Panc1 (cell line): ENCODE results near the gene SPARCL1. TPM values are rescaled to one million over a fixed set of nuclear protein-coding genes. Genes with fewer than 3 reads are reported as not detected.
A peak's percentile ranks its signal among the peaks of the same experiment; 100 is the strongest.
"Not testable (repeated sequence)": the region's sequence is repeated elsewhere in the genome, so short reads cannot be mapped to it uniquely, and the experiment has no call there.

Experiments used
- ATAC-seq: fragments of 200-7000 bp; cut with Tn5 transposase; 2 replicates; pipeline ENCODE4 v1.9.1; 2020; ENCODE audit warnings: mild to moderate bottlenecking, moderate library complexity
- BruUV-seq: library from RNA; stranded (reverse); fragments of 400-500 nt; replicated peaks from 2 replicates; lab custom pipeline; 2021; lab: Mats Ljungman, UMichigan
- CTCF ChIA-PET: fragments of 300-600 bp; sonication (Branson Sonifier 250); formaldehyde crosslinking; loops from one replicate; lab custom pipeline; 2022; ENCODE audit warnings: antibody characterized with exemption; lab: Charles Lee
- POLR2A ChIA-PET: fragments of 300-600 bp; sonication (Branson Sonifier 250); formaldehyde crosslinking; loops from one replicate; lab custom pipeline; 2022; ENCODE audit warnings: antibody characterized with exemption; lab: Charles Lee
- DNase-seq: peaks from one replicate; pipeline ENCODE4 v3.0.0-alpha.2; 2010; ENCODE audit warnings: low read depth, low spot score
- H3K27ac ChIP-seq: 2 replicates; pipeline ENCODE4 v1.5.1; 2011; ENCODE audit warnings: mild to moderate bottlenecking, low read length, inconsistent platforms
- H3K27me3 ChIP-seq: fragments of 200-500 bp; sonication (Bioruptor generic); 2 replicates; pipeline ENCODE4 v1.6.0; 2014; ENCODE audit warnings: low read length, inconsistent platforms; ENCODE audit not compliant: control insufficient read depth, insufficient read depth
- H3K36me3 ChIP-seq: fragments of 200-500 bp; sonication (Bioruptor generic); 2 replicates; pipeline ENCODE4 v1.5.1; 2014; ENCODE audit warnings: inconsistent platforms, mild to moderate bottlenecking, low read length, moderate library complexity; ENCODE audit not compliant: control insufficient read depth, insufficient read depth
- H3K4me1 ChIP-seq: 2 replicates; pipeline ENCODE4 v1.5.1; 2011; ENCODE audit warnings: inconsistent platforms, mild to moderate bottlenecking, low read length, moderate library complexity; ENCODE audit not compliant: control insufficient read depth, insufficient read depth
- H3K4me3 ChIP-seq, 2 experiments: 2 replicates each; pipeline ENCODE4 v1.5.1; 2011 to 2012; ENCODE audit warnings: low read depth in 2 of 2, low read length in 2 of 2, mild to moderate bottlenecking in 2 of 2, inconsistent platforms in 1 of 2, moderate library complexity in 1 of 2
- H3K9me3 ChIP-seq: fragments of 200-500 bp; sonication (Bioruptor generic); 2 replicates; pipeline ENCODE4 v1.5.1; 2014; ENCODE audit warnings: low read depth, mild to moderate bottlenecking, inconsistent platforms, low read length, moderate library complexity; ENCODE audit not compliant: control insufficient read depth, insufficient read depth
- CTCF ChIP-seq: fragments of 450-650 bp; IDR thresholded peaks from 2 replicates; pipeline ENCODE4 v1.5.1; 2017; ENCODE audit warnings: mild to moderate bottlenecking
- POLR2AphosphoS5 ChIP-seq: IDR thresholded peaks from 2 replicates; pipeline ENCODE4 v1.6.1; 2012; ENCODE audit warnings: mild to moderate bottlenecking, low read depth, low read length, moderate library complexity
- REST ChIP-seq, 2 experiments: IDR thresholded peaks; 2 replicates each; pipeline ENCODE4 v1.6.1; 2011 to 2012; ENCODE audit warnings: low read depth in 2 of 2, control low read depth in 1 of 2, low read length in 1 of 2, mild to moderate bottlenecking in 1 of 2, moderate library complexity in 1 of 2; ENCODE audit not compliant: insufficient read depth in 1 of 2
- SIN3A ChIP-seq: IDR thresholded peaks from 2 replicates; pipeline ENCODE4 v1.6.1; 2012; ENCODE audit warnings: low read depth, mild to moderate bottlenecking, low read length, moderate library complexity, borderline replicate concordance; ENCODE audit not compliant: insufficient read depth
- TCF7L2 ChIP-seq: IDR thresholded peaks from 2 replicates; pipeline ENCODE4 v1.6.1; 2011; ENCODE audit warnings: mild to moderate bottlenecking, low read depth, low read length, inconsistent platforms
- in situ Hi-C: cut with HindIII; loops from 2 replicates; pipeline ENCODE4 v1.10.0; 2016; ENCODE audit warnings: low sequenced_read_pairs, low pct_unique_long_range_greater_than_20kb
- intact Hi-C: fragments of 100-400 bp; cut with micrococcal nuclease; formaldehyde crosslinking; loops from one replicate; pipeline ENCODE4 v1.10.0; 2022; ENCODE audit not compliant: unreplicated experiment
- total RNA-seq: library from RNA; stranded (reverse); gene quantifications from one replicate; pipeline ENCODE4 v1.2.1, GENCODE V29; 2021; ENCODE audit not compliant: unreplicated experiment

The SPARCL1 gene
- total RNA-seq, 1 experiment from 2014 or later: 0.57 TPM

- H3K27me3 ChIP-seq: no peaks in the 10 kb centered on the region
- no peak for ATAC-seq
- intact Hi-C loops: no loop called here
- peaks cover 14% of the 10 kb centered on the region for H3K4me1 ChIP-seq
- no TSS peak for BruUV-seq
- POLR2A ChIA-PET: interaction anchor here (0.6 kb wide), 1 partner anchor 77 kb away, joined by 3 read pairs; no protein-coding TSS in a partner anchor
- H3K36me3 ChIP-seq: no peaks in the 10 kb centered on the region; the same call in 1 of the 2 replicates
- H3K4me3 ChIP-seq: no peak overlapping the region
- in situ Hi-C loops: no loop called here
- H3K9me3 ChIP-seq: no peaks in the 10 kb centered on the region
- no peak for DNase-seq
- TF ChIP-seq CTCF: no peak
- no peak for TF ChIP-seq REST (IDR thresholded peaks at IDR 0.05; ENCODE audit: insufficient read depth in 1 of 2, low read depth in 2 of 2, low read length in 1 of 2)
- no peak for TF ChIP-seq TCF7L2
- no peak for TF ChIP-seq SIN3A
- TF ChIP-seq POLR2AphosphoS5: no peak
- H3K27ac ChIP-seq: no peak overlapping the region
- CTCF ChIA-PET: interaction anchor here (0.7 kb wide), 1 partner anchor 35 kb away, joined by 6 read pairs; the partner anchor contains the start of gene HSD17B11
These were observed 103.5 kb downstream of the SPARCL1 start for GRCh38 chr4:87425711-87426110.

- intact Hi-C loops: loop anchor here (5.0 kb wide), 1 partner anchor 37 kb away; no protein-coding TSS in a partner anchor
- ATAC-seq, in situ Hi-C loops: not testable (repeated sequence)
These were observed 105.1 kb downstream of the SPARCL1 start for GRCh38 chr4:87424099-87424543.

More at GRCh38 chr4:87424099-87424543, 105.1 kb downstream of the SPARCL1 start:
- BruUV-seq, H3K36me3 ChIP-seq, H3K27me3 ChIP-seq, CTCF ChIA-PET, H3K9me3 ChIP-seq, DNase-seq, POLR2A ChIA-PET: not testable (repeated sequence)
- peak overlapping the region; percentile 58 to 82 for H3K4me3 ChIP-seq
- peak overlapping the region; percentile 86 for H3K27ac ChIP-seq
- H3K4me1 ChIP-seq: peaks cover 21% of the 10 kb centered on the region

Other genes starting within 250 kb of the SPARCL1 start
- gene HSD17B13, start 206.5 kb downstream of the SPARCL1 start, total RNA-seq: 0.13 TPM
- 34.9 TPM for gene HSD17B11, start 138.2 kb downstream of the SPARCL1 start, total RNA-seq
- 21.7 TPM for gene NUDT9, start 106.8 kb downstream of the SPARCL1 start, total RNA-seq
- gene DSPP, start 79.2 kb upstream of the SPARCL1 start, total RNA-seq: not detected
- gene DMP1, start 120.9 kb upstream of the SPARCL1 start, total RNA-seq: not detected